A549 (cell line): ENCODE data around the gene IVL.

Experiments
- CTCF ChIP-seq: fragments of >200 bp; sonication (Bioruptor Twin); formaldehyde crosslinking; IDR thresholded peaks from 3 replicates; pipeline ENCODE4 v1.5.1; 2016
- NFE2L2 ChIP-seq: fragments of 150-350 bp; conservative IDR thresholded peaks from 2 replicates; pipeline ENCODE4 v1.6.1; 2014; ENCODE audit warnings: low read length
- TP53 ChIP-seq: fragments of 250-450 bp; sonication (Bioruptor Pico); IDR thresholded peaks from 2 replicates; pipeline ENCODE4 v1.5.0; 2021; ENCODE audit warnings: mild to moderate bottlenecking, moderate library complexity
- TF ChIP-seq, protein P1 (sequence below): IDR thresholded peaks from 2 replicates; pipeline ENCODE4 v1.6.1; 2012; ENCODE audit warnings: low read depth, borderline replicate concordance

DNA sequence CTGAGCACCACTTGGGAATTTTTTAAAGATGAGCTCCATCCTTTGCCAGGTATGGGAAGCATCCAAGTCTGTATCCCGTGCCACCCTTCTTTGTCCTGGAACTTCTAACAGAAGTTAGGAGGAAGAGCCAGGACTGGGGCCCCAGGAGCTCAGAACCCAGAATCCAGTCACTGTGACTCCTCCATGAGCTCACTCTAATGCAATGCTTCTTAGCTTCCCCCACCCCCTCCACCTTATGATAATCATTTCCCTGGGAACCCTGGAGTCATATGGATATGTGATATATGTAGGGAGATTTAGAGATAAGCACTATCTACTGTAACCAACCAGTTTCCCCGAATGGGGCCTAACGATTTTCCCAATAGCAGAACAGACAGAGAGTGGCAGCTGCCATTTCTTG is 37.9 kb downstream of the IVL start:
- TF ChIP-seq NFE2L2 = no peak
- TF ChIP-seq CTCF = no peak
- TF ChIP-seq, protein P1, sequence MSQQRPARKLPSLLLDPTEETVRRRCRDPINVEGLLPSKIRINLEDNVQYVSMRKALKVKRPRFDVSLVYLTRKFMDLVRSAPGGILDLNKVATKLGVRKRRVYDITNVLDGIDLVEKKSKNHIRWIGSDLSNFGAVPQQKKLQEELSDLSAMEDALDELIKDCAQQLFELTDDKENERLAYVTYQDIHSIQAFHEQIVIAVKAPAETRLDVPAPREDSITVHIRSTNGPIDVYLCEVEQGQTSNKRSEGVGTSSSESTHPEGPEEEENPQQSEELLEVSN = no peak
- TF ChIP-seq TP53 (CRISPR knock-in tag) = no peak
